Measurements from ENCODE around the gene DNAJC3.

The DNAJC3 gene

GRCh38 chr13:95677564-95678266 lies 776 bp downstream of the DNAJC3 start:
- TF ChIP-seq SIN3A (IDR thresholded peaks at IDR 0.05; ENCODE audit: borderline replicate concordance, insufficient read depth, low read length): no peak

- TF ChIP-seq REST (IDR thresholded peaks at IDR 0.05; ENCODE audit: insufficient read depth in 1 of 2, low read depth in 2 of 2, low read length in 2 of 2): no peak
- TF ChIP-seq POLR2AphosphoS5 (IDR thresholded peaks at IDR 0.05; ENCODE audit: low read depth, low read length): no peak
- TF ChIP-seq FOXP2 (optimal IDR thresholded peaks at IDR 0.05; ENCODE audit: borderline replicate concordance, extremely low read depth, extremely low read length, insufficient read depth): no peak
- no peak for TF ChIP-seq SIN3A (IDR thresholded peaks at IDR 0.05; ENCODE audit: borderline replicate concordance, insufficient read depth, low read length)
- no peak for TF ChIP-seq TAF1 (IDR thresholded peaks at IDR 0.05; ENCODE audit: borderline replicate concordance, insufficient read depth, low read length)
These were observed 2.0 kb downstream of the DNAJC3 start for GRCh38 chr13:95678967-95679366.

GRCh38 chr13:95679722-95680121 lies 2.8 kb downstream of the DNAJC3 start:
- no peak for TF ChIP-seq TAF1 (IDR thresholded peaks at IDR 0.05; ENCODE audit: borderline replicate concordance, insufficient read depth, low read length)
- no peak for TF ChIP-seq POLR2AphosphoS5 (IDR thresholded peaks at IDR 0.05; ENCODE audit: low read depth, low read length)
- no peak for TF ChIP-seq SIN3A (IDR thresholded peaks at IDR 0.05; ENCODE audit: borderline replicate concordance, insufficient read depth, low read length)
- no peak for TF ChIP-seq FOXP2 (optimal IDR thresholded peaks at IDR 0.05; ENCODE audit: borderline replicate concordance, extremely low read depth, extremely low read length, insufficient read depth)
- no peak for TF ChIP-seq REST (IDR thresholded peaks at IDR 0.05; ENCODE audit: insufficient read depth in 1 of 2, low read depth in 2 of 2, low read length in 2 of 2)

GRCh38 chr13:95684418-95684817 lies 7.5 kb downstream of the DNAJC3 start:
- TF ChIP-seq REST (IDR thresholded peaks at IDR 0.05; ENCODE audit: insufficient read depth in 1 of 2, low read depth in 2 of 2, low read length in 2 of 2): no peak
- no peak for TF ChIP-seq TAF1 (IDR thresholded peaks at IDR 0.05; ENCODE audit: borderline replicate concordance, insufficient read depth, low read length)

GRCh38 chr13:95689582-95689926 lies 12.6 kb downstream of the DNAJC3 start:
- TF ChIP-seq TAF1 (IDR thresholded peaks at IDR 0.05; ENCODE audit: borderline replicate concordance, insufficient read depth, low read length) (no peak), SIN3A (IDR thresholded peaks at IDR 0.05; ENCODE audit: borderline replicate concordance, insufficient read depth, low read length) (no peak), FOXP2 (optimal IDR thresholded peaks at IDR 0.05; ENCODE audit: borderline replicate concordance, extremely low read depth, extremely low read length, insufficient read depth) (no peak), REST (IDR thresholded peaks at IDR 0.05; ENCODE audit: insufficient read depth in 1 of 2, low read depth in 2 of 2, low read length in 2 of 2) (no peak)
